ENCODE data around the gene PTMS. TPM values are rescaled to one million over a fixed set of nuclear protein-coding genes. Genes with fewer than 3 reads are reported as not detected.
A peak's percentile ranks its signal among the peaks of the same experiment; 100 is the strongest.

Gene PTMS
- total RNA-seq, 1 experiment from 2014 or later: 422 TPM

DNA sequence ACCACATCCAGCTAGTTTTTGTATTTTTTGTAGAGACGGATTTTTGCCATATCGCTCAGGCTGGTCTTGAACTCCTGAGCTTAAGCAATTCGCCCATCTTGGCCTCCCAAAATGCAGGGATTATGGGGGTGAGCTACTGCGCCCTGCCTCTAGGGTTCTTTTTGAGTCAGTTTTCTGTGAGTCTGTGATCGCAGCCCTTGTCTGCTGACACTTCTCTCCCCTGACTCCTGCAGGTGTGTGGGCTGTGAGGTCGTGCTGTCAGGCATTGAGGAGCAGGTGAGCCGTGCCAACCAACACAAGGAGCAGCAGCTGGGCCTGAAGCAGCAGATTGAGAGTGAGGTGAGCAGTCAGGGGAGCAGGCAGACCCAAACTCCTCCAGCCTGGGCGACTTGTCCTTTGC is 36.0 kb upstream of the PTMS start:
- no peak overlapping the region for H3K4me3 Mint-ChIP-seq
- no peaks in the 10 kb centered on the region for H3K27me3 Mint-ChIP-seq (ENCODE audit: low read depth)
- Histone ChIP-seq H2BK15ac (ENCODE audit: low read depth, low read length) (no peak overlapping the region), H2BK5ac (ENCODE audit: insufficient read length, low read length) (no peak overlapping the region), H3K23ac (ENCODE audit: insufficient read length, low read depth, low read length) (no peak overlapping the region), H4K8ac (replicated peaks; ENCODE audit: insufficient read length, low read depth, low read length) (no peak overlapping the region), H3K27ac (ENCODE audit: insufficient read length, low read depth, low read length) (no peak overlapping the region), H3K18ac (ENCODE audit: insufficient read length, low read depth, low read length) (no peak overlapping the region), H2BK12ac (ENCODE audit: insufficient read length, low read depth, low read length) (no peak overlapping the region), H4K91ac (ENCODE audit: insufficient read length, low read depth, low read length) (no peak overlapping the region), H3K4me1 (ENCODE audit: insufficient read depth, low read length) (no peaks in the 10 kb centered on the region), H2BK120ac (ENCODE audit: low read depth, low read length, poor library complexity, severe bottlenecking) (no peak overlapping the region), H3K79me1 (ENCODE audit: insufficient read depth, low read depth, low read length, poor library complexity, severe bottlenecking) (no peaks in the 10 kb centered on the region), H4K20me1 (ENCODE audit: control insufficient read depth, insufficient read depth, insufficient read length) (no peaks in the 10 kb centered on the region), H4K5ac (ENCODE audit: insufficient read length, low read depth, low read length) (no peak overlapping the region), H2AFZ (ENCODE audit: low read length) (no peak overlapping the region), H3K9me3 (ENCODE audit: control insufficient read depth, low read depth, low read length) (no peaks in the 10 kb centered on the region), H3K79me2 (ENCODE audit: insufficient read depth, low read length) (no peaks in the 10 kb centered on the region), H3K9ac (ENCODE audit: extremely low read depth, insufficient read length, low read length) (no peak overlapping the region), H3K23me2 (ENCODE audit: insufficient read length, low read depth, low read length, poor library complexity, severe bottlenecking) (no peaks in the 10 kb centered on the region), H3K14ac (ENCODE audit: insufficient read depth, low read length) (no peak overlapping the region), H3T11ph (ENCODE audit: low read length) (no peak overlapping the region), H3K27me3 (ENCODE audit: insufficient read depth, low read length) (no peaks in the 10 kb centered on the region), H3K4me2 (ENCODE audit: insufficient read depth, insufficient read length, low read length) (no peak overlapping the region), H3K4ac (ENCODE audit: low read depth, low read length) (no peak overlapping the region), H2AK5ac (ENCODE audit: insufficient read length, low read length) (no peak overlapping the region), H3K56ac (ENCODE audit: insufficient read length, low read depth, low read length) (no peak overlapping the region), H2BK20ac (ENCODE audit: low read depth, low read length, poor library complexity, severe bottlenecking) (no peak overlapping the region)
- peaks cover 17 to 51% (median 35%) of the 10 kb centered on the region in 3 experiments for H3K36me3 Mint-ChIP-seq (ENCODE audit: insufficient read depth in 1 of 3, low read depth in 3 of 3)
- TF ChIP-seq, protein P1, sequence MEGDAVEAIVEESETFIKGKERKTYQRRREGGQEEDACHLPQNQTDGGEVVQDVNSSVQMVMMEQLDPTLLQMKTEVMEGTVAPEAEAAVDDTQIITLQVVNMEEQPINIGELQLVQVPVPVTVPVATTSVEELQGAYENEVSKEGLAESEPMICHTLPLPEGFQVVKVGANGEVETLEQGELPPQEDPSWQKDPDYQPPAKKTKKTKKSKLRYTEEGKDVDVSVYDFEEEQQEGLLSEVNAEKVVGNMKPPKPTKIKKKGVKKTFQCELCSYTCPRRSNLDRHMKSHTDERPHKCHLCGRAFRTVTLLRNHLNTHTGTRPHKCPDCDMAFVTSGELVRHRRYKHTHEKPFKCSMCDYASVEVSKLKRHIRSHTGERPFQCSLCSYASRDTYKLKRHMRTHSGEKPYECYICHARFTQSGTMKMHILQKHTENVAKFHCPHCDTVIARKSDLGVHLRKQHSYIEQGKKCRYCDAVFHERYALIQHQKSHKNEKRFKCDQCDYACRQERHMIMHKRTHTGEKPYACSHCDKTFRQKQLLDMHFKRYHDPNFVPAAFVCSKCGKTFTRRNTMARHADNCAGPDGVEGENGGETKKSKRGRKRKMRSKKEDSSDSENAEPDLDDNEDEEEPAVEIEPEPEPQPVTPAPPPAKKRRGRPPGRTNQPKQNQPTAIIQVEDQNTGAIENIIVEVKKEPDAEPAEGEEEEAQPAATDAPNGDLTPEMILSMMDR (conservative IDR thresholded peaks at IDR 0.05): peak; percentile 22; the same call in 1 of the 3 replicates
- H3K27ac Mint-ChIP-seq: peak overlapping the region in 2 of 3 experiments; percentile 26 to 85; a peak in 3 of 7 replicates
- 0 out of 4 replicates have a peak, but pooled peaks cover 0 to 5% of the 10 kb centered on the region in 2 experiments for H3K4me1 Mint-ChIP-seq
- H3K9me3 Mint-ChIP-seq: no peaks in the 10 kb centered on the region
- DNase-seq: no peak
- WGBS (ENCODE audit: extremely low coverage, insufficient read length, low lambda C conversion rate): no CpG with 5 or more reads among the region's 8 CpGs
